ENCODE data around the gene TMEM106C.
"Not testable (repeated sequence)": the region's sequence is repeated elsewhere in the genome, so short reads cannot be mapped to it uniquely, and the experiment has no call there.

Gene TMEM106C

GRCh38 chr12:47949441-47950341, 13.7 kb upstream of the TMEM106C start:
- peak; percentile 61 for DNase-seq

GRCh38 chr12:47950856-47951468, 12.4 kb upstream of the TMEM106C start:
- no peak for DNase-seq

- no peak for DNase-seq
Observed at GRCh38 chr12:47954058-47954457, 9.3 kb upstream of the TMEM106C start.

- no peak for DNase-seq
Observed at GRCh38 chr12:47954467-47955045, 8.8 kb upstream of the TMEM106C start.

GRCh38 chr12:47955059-47955458, 8.3 kb upstream of the TMEM106C start:
- DNase-seq, result no peak

GRCh38 chr12:47957671-47958070, 5.7 kb upstream of the TMEM106C start:
- DNase-seq, result not testable (repeated sequence)

GRCh38 chr12:47962198-47962597, 1.2 kb upstream of the TMEM106C start:
- DNase-seq, result no peak

GRCh38 chr12:47964106-47964728, 821 bp downstream of the TMEM106C start:
- DNase-seq, result no peak

GRCh38 chr12:47965581-47965980, 2.2 kb downstream of the TMEM106C start:
- DNase-seq, result no peak

GRCh38 chr12:47967461-47968321, 4.3 kb downstream of the TMEM106C start:
- DNase-seq, result no peak

- no peak for DNase-seq
Observed at GRCh38 chr12:47969845-47970244, 6.4 kb downstream of the TMEM106C start.

- no peak for DNase-seq
Observed at GRCh38 chr12:47970843-47971242, 7.4 kb downstream of the TMEM106C start.

- DNase-seq, result no peak
Observed at GRCh38 chr12:47972895-47973294, 9.5 kb downstream of the TMEM106C start.

GRCh38 chr12:47973870-47974269, 10.5 kb downstream of the TMEM106C start:
- no peak for DNase-seq

GRCh38 chr12:47975036-47975620, 11.7 kb downstream of the TMEM106C start:
- no peak for DNase-seq

GRCh38 chr12:47975816-47976215, 12.4 kb downstream of the TMEM106C start:
- no peak for DNase-seq

- no peak for DNase-seq
Observed at GRCh38 chr12:47977046-47977771, 13.8 kb downstream of the TMEM106C start.

- no peak for DNase-seq
Observed at GRCh38 chr12:47977772-47978597, 14.6 kb downstream of the TMEM106C start.

- DNase-seq, result no peak
Observed at GRCh38 chr12:47978598-47978873, 15.1 kb downstream of the TMEM106C start.

GRCh38 chr12:47979166-47979565, 15.8 kb downstream of the TMEM106C start:
- DNase-seq, result no peak

GRCh38 chr12:47979686-47980085, 16.3 kb downstream of the TMEM106C start:
- DNase-seq, result no peak

Measured in activated CD4-positive, CD25-positive, alpha-beta regulatory T cell treated with anti-CD3 and anti-CD28 coated beads, Interleukin-2, amount 50 U/mL, for 72 hours (primary cell).